ENCODE measurements around the gene BCR.

DNA sequence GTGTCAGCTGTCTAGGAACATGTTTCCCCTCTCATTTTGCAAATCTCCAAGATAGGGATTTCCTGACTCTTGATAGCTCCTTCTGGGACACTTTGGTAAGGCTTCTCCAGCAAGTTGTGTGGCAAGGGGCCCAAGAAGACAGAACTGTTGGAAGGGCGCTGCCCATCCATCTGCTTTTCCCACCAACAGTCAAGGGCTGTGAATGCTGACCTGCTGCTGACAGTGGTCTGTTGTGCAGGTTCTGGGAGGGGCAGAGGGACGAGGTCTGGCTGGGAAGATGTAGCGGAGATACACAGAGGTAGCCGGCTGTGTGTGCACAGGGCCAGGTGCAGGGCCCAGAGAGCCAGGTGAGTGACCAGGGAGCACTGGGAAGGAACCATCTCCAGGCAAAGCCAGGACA, 12.2 kb downstream of the BCR start:
- TF ChIP-seq CTCF (IDR thresholded peaks at IDR 0.05; ENCODE audit: low read depth, low read length, poor library complexity, severe bottlenecking) (no peak), EZH2phosphoT487 (IDR thresholded peaks at IDR 0.05; ENCODE audit: borderline replicate concordance, low read length) (no peak)

All from DOHH2 (cell line).